ENCODE results near the gene TANC1. TPM values are rescaled to one million over a fixed set of nuclear protein-coding genes. Genes with fewer than 3 reads are reported as not detected.

The TANC1 gene
- total and polyA plus RNA-seq, 2 donors (not counting 3 experiments of a cell fraction or from before 2014, with no cell fraction given) = 58.9 to 99.4 TPM

DNA sequence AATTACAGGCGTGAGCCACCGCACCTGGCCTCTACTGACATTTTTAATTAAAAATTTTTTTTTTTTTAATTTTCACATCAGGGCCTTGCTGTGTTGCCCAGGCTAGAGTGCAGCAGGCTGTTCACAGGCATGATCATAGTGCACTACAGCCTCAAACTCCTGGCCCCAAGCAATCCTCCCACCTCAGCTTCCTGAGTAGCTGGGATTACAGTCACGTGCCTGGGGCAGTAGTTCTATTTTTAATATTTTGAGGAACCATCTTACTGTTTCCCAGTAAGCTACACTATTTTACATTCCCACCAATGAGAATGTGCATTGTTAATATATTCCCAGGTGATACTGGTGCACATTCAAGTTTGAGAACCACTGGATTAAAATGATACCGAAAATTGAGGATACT, 225.4 kb downstream of the TANC1 start:
- CTCF ChIA-PET = no interaction called here
- BruUV-seq (replicated peaks) = no TSS peak
- FAIRE-seq = no peak

DNA sequence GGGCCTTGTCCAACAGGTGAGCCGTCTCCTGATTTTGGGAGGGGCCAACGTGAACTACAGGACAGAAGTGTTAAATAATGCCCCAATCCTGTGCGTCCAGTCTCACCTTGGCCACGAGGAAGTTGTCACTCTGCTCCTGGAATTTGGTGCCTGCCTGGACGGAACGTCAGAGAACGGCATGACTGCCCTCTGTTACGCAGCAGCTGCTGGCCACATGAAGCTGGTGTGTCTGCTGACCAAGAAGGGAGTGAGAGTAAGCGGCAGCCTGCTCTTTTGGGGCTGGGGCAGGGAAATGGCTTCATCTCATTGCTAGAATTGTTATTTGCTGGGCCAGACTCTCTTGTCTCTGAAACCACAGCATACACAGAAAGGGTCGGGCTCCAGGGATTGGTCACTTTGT, 225.8 kb downstream of the TANC1 start:
- ChIA-PET CTCF (no interaction called here), POLR2A (no interaction called here)
- Histone ChIP-seq H3K4me2 (ENCODE audit: insufficient read depth, low read length) (no peak overlapping the region), H2AFZ (ENCODE audit: low read depth, low read length) (no peak overlapping the region), H3K4me1 (ENCODE audit: control insufficient read depth, extremely low read depth, insufficient read depth, low read length) (peaks cover 1% of the 10 kb centered on the region), H3K9me1 (replicated peaks; ENCODE audit: control insufficient read depth, extremely low read depth, insufficient read depth, low read length) (no peaks in the 10 kb centered on the region), H3K9me3 (replicated peaks; ENCODE audit: control insufficient read depth, insufficient read depth, low read length) (no peaks in the 10 kb centered on the region), H3K36me3 (ENCODE audit: control insufficient read depth in 2 of 2, extremely low read depth in 1 of 2, insufficient read depth in 2 of 2, low read length in 2 of 2) (peaks cover 21 to 40% of the 10 kb centered on the region in 2 experiments), H3K27ac (ENCODE audit: insufficient read depth, low read depth, low read length) (no peak overlapping the region), H3K9ac (replicated peaks; ENCODE audit: extremely low read depth, insufficient read depth, low read length) (no peak overlapping the region), H4K20me1 (replicated peaks; ENCODE audit: control insufficient read depth, extremely low read depth, insufficient read depth, low read length) (no peaks in the 10 kb centered on the region), H3K79me2 (ENCODE audit: control insufficient read depth, insufficient read depth, low read length) (peaks cover 7% of the 10 kb centered on the region), H3K4me3 (replicated peaks in 1 of 3; ENCODE audit: insufficient read depth in 1 of 3, low read depth in 1 of 3, low read length in 3 of 3) (no peak overlapping the region), H3K27me3 (ENCODE audit: control insufficient read depth in 2 of 2, insufficient read depth in 2 of 2, low read length in 2 of 2) (no peaks in the 10 kb centered on the region)
- TF ChIP-seq JUN (IDR thresholded peaks at IDR 0.05; ENCODE audit: borderline replicate concordance, insufficient read depth, insufficient read length, low read depth) (no peak), POLR2A (IDR thresholded peaks at IDR 0.05; ENCODE audit: low read depth, low read length) (no peak), FOS (IDR thresholded peaks at IDR 0.05; ENCODE audit: borderline replicate concordance, insufficient read depth, low read length) (no peak), MYC (IDR thresholded peaks at IDR 0.05; ENCODE audit: low read depth, low read length) (no peak), POLR2AphosphoS5 (IDR thresholded peaks at IDR 0.05; ENCODE audit: insufficient read depth, low read depth, low read length) (peak; percentile 10), EZH2 (IDR thresholded peaks at IDR 0.05; ENCODE audit: borderline replicate concordance, low read depth, low read length, severe bottlenecking) (no peak)
- TF ChIP-seq, protein P1, sequence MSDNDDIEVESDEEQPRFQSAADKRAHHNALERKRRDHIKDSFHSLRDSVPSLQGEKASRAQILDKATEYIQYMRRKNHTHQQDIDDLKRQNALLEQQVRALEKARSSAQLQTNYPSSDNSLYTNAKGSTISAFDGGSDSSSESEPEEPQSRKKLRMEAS (IDR thresholded peaks at IDR 0.05; ENCODE audit: insufficient read depth, insufficient read length) = no peak
- TF ChIP-seq, protein P2, sequence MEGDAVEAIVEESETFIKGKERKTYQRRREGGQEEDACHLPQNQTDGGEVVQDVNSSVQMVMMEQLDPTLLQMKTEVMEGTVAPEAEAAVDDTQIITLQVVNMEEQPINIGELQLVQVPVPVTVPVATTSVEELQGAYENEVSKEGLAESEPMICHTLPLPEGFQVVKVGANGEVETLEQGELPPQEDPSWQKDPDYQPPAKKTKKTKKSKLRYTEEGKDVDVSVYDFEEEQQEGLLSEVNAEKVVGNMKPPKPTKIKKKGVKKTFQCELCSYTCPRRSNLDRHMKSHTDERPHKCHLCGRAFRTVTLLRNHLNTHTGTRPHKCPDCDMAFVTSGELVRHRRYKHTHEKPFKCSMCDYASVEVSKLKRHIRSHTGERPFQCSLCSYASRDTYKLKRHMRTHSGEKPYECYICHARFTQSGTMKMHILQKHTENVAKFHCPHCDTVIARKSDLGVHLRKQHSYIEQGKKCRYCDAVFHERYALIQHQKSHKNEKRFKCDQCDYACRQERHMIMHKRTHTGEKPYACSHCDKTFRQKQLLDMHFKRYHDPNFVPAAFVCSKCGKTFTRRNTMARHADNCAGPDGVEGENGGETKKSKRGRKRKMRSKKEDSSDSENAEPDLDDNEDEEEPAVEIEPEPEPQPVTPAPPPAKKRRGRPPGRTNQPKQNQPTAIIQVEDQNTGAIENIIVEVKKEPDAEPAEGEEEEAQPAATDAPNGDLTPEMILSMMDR (IDR thresholded peaks at IDR 0.05; ENCODE audit: extremely low read depth in 1 of 2, insufficient read depth in 1 of 2, low read depth in 1 of 2, low read length in 2 of 2) = no peak
- intact Hi-C loops (cut with micrococcal nuclease) = no loop called here
- no peak for DNase-seq (ENCODE audit: low read depth, low spot score)
- no TSS peak for BruUV-seq (replicated peaks)
- dilution Hi-C loops (cut with MboI; ENCODE audit: extremely low pct_ligation_motif_present, low sequenced_read_pairs) = no loop called here
- FAIRE-seq = no peak

More for the DNA sequence above, 225.4 kb downstream of the TANC1 start:
- POLR2A ChIA-PET = no interaction called here
- no peak overlapping the region for H3K27ac ChIP-seq (ENCODE audit: insufficient read depth, low read depth, low read length)
- peaks cover 21 to 36% of the 10 kb centered on the region in 2 experiments for H3K36me3 ChIP-seq (ENCODE audit: control insufficient read depth in 2 of 2, extremely low read depth in 1 of 2, insufficient read depth in 2 of 2, low read length in 2 of 2)
- H3K4me3 ChIP-seq (replicated peaks in 1 of 3; ENCODE audit: insufficient read depth in 1 of 3, low read depth in 1 of 3, low read length in 3 of 3) = no peak overlapping the region
- no peaks in the 10 kb centered on the region for H4K20me1 ChIP-seq (replicated peaks; ENCODE audit: control insufficient read depth, extremely low read depth, insufficient read depth, low read length)
- no peak overlapping the region for H2AFZ ChIP-seq (ENCODE audit: low read depth, low read length)
- peaks cover 6% of the 10 kb centered on the region for H3K4me1 ChIP-seq (ENCODE audit: control insufficient read depth, extremely low read depth, insufficient read depth, low read length)
- TF ChIP-seq JUN (IDR thresholded peaks at IDR 0.05; ENCODE audit: borderline replicate concordance, insufficient read depth, insufficient read length, low read depth) (no peak), FOS (IDR thresholded peaks at IDR 0.05; ENCODE audit: borderline replicate concordance, insufficient read depth, low read length) (no peak), POLR2AphosphoS5 (IDR thresholded peaks at IDR 0.05; ENCODE audit: insufficient read depth, low read depth, low read length) (no peak), POLR2A (IDR thresholded peaks at IDR 0.05; ENCODE audit: low read depth, low read length) (no peak), EZH2 (IDR thresholded peaks at IDR 0.05; ENCODE audit: borderline replicate concordance, low read depth, low read length, severe bottlenecking) (no peak), MYC (IDR thresholded peaks at IDR 0.05; ENCODE audit: low read depth, low read length) (no peak), GATA2 (IDR thresholded peaks at IDR 0.05; ENCODE audit: insufficient read depth, insufficient read length, low read depth, low read length) (no peak)
- TF ChIP-seq, protein P2 (IDR thresholded peaks at IDR 0.05; ENCODE audit: extremely low read depth in 1 of 2, insufficient read depth in 1 of 2, low read depth in 1 of 2, low read length in 2 of 2) = no peak
- H3K27me3 ChIP-seq (ENCODE audit: control insufficient read depth in 2 of 2, insufficient read depth in 2 of 2, low read length in 2 of 2) = no peaks in the 10 kb centered on the region
- dilution Hi-C loops (cut with MboI; ENCODE audit: extremely low pct_ligation_motif_present, low sequenced_read_pairs) (no loop called here), intact Hi-C loops (cut with micrococcal nuclease) (no loop called here)
- no peak overlapping the region for H3K4me2 ChIP-seq (ENCODE audit: insufficient read depth, low read length)
- no peak for DNase-seq (ENCODE audit: low read depth, low spot score)
- H3K79me2 ChIP-seq (ENCODE audit: control insufficient read depth, insufficient read depth, low read length) = peaks cover 7% of the 10 kb centered on the region
- H3K9ac ChIP-seq (replicated peaks; ENCODE audit: extremely low read depth, insufficient read depth, low read length) = no peak overlapping the region
- no peaks in the 10 kb centered on the region for H3K9me1 ChIP-seq (replicated peaks; ENCODE audit: control insufficient read depth, extremely low read depth, insufficient read depth, low read length)
- H3K9me3 ChIP-seq (replicated peaks; ENCODE audit: control insufficient read depth, insufficient read depth, low read length) = no peaks in the 10 kb centered on the region
